Testis (tissue), 3 donors: ENCODE measurements around the gene SARDH. TPM values are rescaled to one million over a fixed set of nuclear protein-coding genes. Genes with fewer than 3 reads are reported as not detected.

Experiments used
- DNase-seq: peaks from one replicate; pipeline ENCODE4 v3.0.0-alpha.2; 2019
- H3K27ac ChIP-seq, 2 donors: fragments of 200-600 bp; sonication (generic); one replicate each; pipeline ENCODE4 v1.5.1; 2019
- H3K27me3 ChIP-seq: fragments of 200-600 bp; sonication (generic); one replicate; pipeline ENCODE4 v1.5.1; 2019
- H3K36me3 ChIP-seq: fragments of 200-600 bp; sonication (generic); one replicate; pipeline ENCODE4 v1.5.1; 2017; ENCODE audit warnings: low read depth; ENCODE audit errors: missing control alignments
- H3K4me1 ChIP-seq: fragments of 200-600 bp; sonication (generic); one replicate; pipeline ENCODE4 v1.5.1; 2019
- H3K4me3 ChIP-seq, 2 donors: fragments of 200-600 bp; sonication (generic); one replicate each; pipeline ENCODE4 v1.5.1; 2017 to 2019
- H3K9me3 ChIP-seq: fragments of 200-600 bp; sonication (generic); one replicate; pipeline ENCODE4 v1.5.1; 2017
- CTCF ChIP-seq, 3 experiments: fragments of 450-650 bp in 2 of 3; fragments of 200-600 bp in 1 of 3; sonication (generic) in 1 of 3; IDR thresholded peaks; one replicate each; pipeline ENCODE4 v1.5.1; 2016 to 2019; ENCODE audit warnings: antibody characterized with exemption in 3 of 3, mild to moderate bottlenecking in 2 of 3, moderate library complexity in 1 of 3
- POLR2A ChIP-seq: fragments of 450-650 bp; IDR thresholded peaks from one replicate; pipeline ENCODE4 v1.6.1; 2017; ENCODE audit warnings: antibody characterized with exemption, mild to moderate bottlenecking, moderate library complexity
- WGBS, 2 donors: methylation state at CpG; one replicate each; pipeline ENCODE4 v1.1.5; 2018; 5-methylcytosine and 5-hydroxymethylcytosine counted together
- intact Hi-C: fragments of 100-400 bp; cut with DNase I; formaldehyde crosslinking; loops from one replicate; pipeline ENCODE4 v1.15.1; 2023; ENCODE audit warnings: low total_unique reads
- polyA plus RNA-seq: library from polyadenylated mRNA; stranded (reverse); fragments of 350-450 nt; fragmentation: Illumina TruSeq; extraction: RNeasy Lipid Tissue Mini Kit (QIAGEN cat#74804); gene quantifications from one replicate; pipeline ENCODE4 v1.2.3, GENCODE V29; 2014; ENCODE audit warnings: low read depth, low replicate concordance; ENCODE audit not compliant: insufficient read depth
- total RNA-seq, 2 donors: library from RNA; depleted of rRNA; stranded (reverse); fragments of >200 nt; gene quantifications; one replicate each; pipeline ENCODE4 v1.2.3, GENCODE V29; 2016

SARDH gene
- total and polyA plus RNA-seq, 3 donors from 2014 or later: 2.6 to 7.2 (median 5.1) TPM

DNA sequence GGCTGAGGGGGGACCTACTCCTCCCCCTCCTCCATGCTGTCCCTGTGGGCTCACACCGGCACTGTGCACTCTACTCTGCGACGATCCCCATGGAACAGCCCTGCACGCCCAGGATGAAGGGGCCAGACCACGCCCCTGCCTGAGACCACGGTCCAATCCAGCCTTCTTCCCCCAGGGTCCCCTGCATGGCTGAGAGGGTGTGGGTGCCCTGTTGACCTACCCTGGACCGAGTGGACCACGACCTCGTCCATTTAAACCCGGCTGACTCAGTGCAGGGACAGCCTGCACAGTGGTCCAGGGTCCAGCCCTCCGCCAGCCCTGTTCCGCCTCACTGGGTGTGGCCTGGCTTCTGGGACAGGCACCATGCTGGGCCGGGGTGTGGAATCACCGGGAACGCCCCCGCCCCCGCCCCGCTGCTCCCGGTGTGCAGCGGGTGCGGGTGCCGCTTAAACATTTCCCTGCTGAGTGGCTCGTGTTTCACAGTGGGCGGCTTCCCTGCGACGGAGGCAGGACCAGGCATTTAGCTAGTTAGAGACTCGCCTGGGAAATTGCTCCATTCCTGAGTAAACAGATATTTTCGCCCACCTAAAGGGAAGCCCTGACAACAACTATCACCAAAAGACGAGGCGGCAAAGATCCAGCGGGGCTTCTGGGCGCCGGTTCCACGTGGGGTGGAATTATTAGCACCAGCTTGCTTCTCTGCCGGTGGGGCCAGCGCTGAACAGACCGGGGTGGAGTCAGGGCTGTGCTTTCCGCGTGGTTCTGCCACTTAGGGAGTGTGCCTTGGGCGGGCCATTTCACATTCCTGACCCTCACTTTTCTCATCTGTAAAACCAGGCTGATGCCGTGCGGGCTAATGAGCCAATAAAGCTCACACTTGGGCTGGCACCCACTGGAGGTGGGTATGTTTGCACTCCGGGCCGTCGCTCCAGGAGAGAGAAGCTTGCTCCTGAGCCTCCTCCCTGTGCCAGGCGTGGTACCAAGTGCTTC lies 79.4 kb downstream of the SARDH start:
- WGBS, 2 donors: 37 to 40% methylated on average over 8 to 46 of the region's 46 CpGs
- DNase-seq: peak; percentile 25
- no peaks in the 10 kb centered on the region for H3K27me3 ChIP-seq
- no peaks in the 10 kb centered on the region for H3K36me3 ChIP-seq
- peaks cover 8% of the 10 kb centered on the region for H3K4me1 ChIP-seq
- no peaks in the 10 kb centered on the region for H3K9me3 ChIP-seq
- H3K27ac ChIP-seq: no peak overlapping the region
- TF ChIP-seq POLR2A (no peak), CTCF (IDR thresholded peaks at IDR 0.05) (no peak)
- intact Hi-C loops: no loop called here
- no peak overlapping the region for H3K4me3 ChIP-seq

DNA sequence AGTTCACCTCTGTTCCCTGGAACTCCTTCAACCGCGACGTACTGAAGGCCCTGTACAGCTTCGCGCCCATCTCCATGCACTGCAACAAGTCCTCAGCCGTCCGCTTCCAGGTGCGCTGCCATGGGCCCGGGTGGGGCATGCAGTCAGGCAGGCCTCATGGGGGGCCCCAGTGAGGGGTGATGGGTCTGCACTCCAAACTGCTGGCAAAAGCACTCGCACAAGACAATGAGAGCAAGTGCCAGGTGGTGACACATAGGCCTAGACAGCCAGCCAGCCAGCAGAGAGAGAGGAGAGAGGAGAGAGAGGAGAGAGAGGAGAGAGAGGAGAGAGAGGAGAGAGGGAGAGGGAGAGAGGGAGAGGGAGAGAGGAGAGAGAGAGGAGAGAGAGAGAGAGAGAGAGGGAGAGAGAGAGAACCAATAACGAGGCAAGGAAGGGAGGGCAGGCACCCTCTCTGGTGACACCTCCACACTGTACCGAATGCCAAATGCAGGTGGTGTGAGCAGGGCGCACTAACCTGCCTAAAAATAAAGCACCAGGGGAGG lies 81.0 kb downstream of the SARDH start:
- Histone ChIP-seq H3K27ac (no peak overlapping the region), H3K36me3 (no peaks in the 10 kb centered on the region), H3K9me3 (no peaks in the 10 kb centered on the region), H3K4me1 (peaks cover 8% of the 10 kb centered on the region), H3K27me3 (no peaks in the 10 kb centered on the region), H3K4me3 (no peak overlapping the region)
- intact Hi-C loops: no loop called here
- 74 to 89% methylated on average over 7 to 13 of the region's 13 CpGs for WGBS, 2 donors
- DNase-seq: no peak
- TF ChIP-seq POLR2A: no peak
- peak; percentile 10 to 69 (median 62) for TF ChIP-seq CTCF (IDR thresholded peaks at IDR 0.05)

GRCh38 chr9:133656211-133657119 lies 81.7 kb downstream of the SARDH start:
- Histone ChIP-seq H3K27ac (no peak overlapping the region), H3K4me3 (no peak overlapping the region), H3K4me1 (peaks cover 8% of the 10 kb centered on the region), H3K9me3 (no peaks in the 10 kb centered on the region), H3K36me3 (no peaks in the 10 kb centered on the region), H3K27me3 (no peaks in the 10 kb centered on the region)
- intact Hi-C loops: no loop called here
- DNase-seq: no peak
- no peak for TF ChIP-seq CTCF (IDR thresholded peaks at IDR 0.05)
- TF ChIP-seq POLR2A: no peak
- WGBS, 2 donors: 85 to 86% methylated on average over 19 to 36 of the region's 36 CpGs

GRCh38 chr9:133655701-133656100 lies 82.5 kb downstream of the SARDH start:
- no peaks in the 10 kb centered on the region for H3K36me3 ChIP-seq
- H3K27me3 ChIP-seq: no peaks in the 10 kb centered on the region
- intact Hi-C loops: no loop called here
- no peak for TF ChIP-seq POLR2A
- TF ChIP-seq CTCF (IDR thresholded peaks at IDR 0.05): no peak
- peaks cover 8% of the 10 kb centered on the region for H3K4me1 ChIP-seq
- 86% methylated on average over 14 of the region's 14 CpGs; no CpG with 5 or more reads in 1 of the 2 donors for WGBS, 2 donors
- no peak for DNase-seq
- no peak overlapping the region for H3K4me3 ChIP-seq
- no peak overlapping the region for H3K27ac ChIP-seq
- no peaks in the 10 kb centered on the region for H3K9me3 ChIP-seq
